A673 (cell line): Measurements from ENCODE around the gene OOSP1.

Experiments
- EZH2 ChIP-seq: fragments of 200-600 bp; sonication (generic); IDR thresholded peaks from 2 replicates; pipeline ENCODE4 v1.6.1; 2017; ENCODE audit warnings: borderline replicate concordance, low read depth, mild to moderate bottlenecking, mixed read lengths, antibody characterized with exemption, low read length; ENCODE audit not compliant: poor library complexity, severe bottlenecking
- TF ChIP-seq, protein P1 (sequence below): fragments of 300-800, 200-600 bp; sonication (generic); conservative IDR thresholded peaks from 2 replicates; pipeline ENCODE4 v1.5.1; 2017; ENCODE audit warnings: low read depth, mild to moderate bottlenecking, antibody characterized with exemption, low read length, moderate library complexity, mixed read lengths

- no peak for TF ChIP-seq EZH2
- TF ChIP-seq, protein P1, sequence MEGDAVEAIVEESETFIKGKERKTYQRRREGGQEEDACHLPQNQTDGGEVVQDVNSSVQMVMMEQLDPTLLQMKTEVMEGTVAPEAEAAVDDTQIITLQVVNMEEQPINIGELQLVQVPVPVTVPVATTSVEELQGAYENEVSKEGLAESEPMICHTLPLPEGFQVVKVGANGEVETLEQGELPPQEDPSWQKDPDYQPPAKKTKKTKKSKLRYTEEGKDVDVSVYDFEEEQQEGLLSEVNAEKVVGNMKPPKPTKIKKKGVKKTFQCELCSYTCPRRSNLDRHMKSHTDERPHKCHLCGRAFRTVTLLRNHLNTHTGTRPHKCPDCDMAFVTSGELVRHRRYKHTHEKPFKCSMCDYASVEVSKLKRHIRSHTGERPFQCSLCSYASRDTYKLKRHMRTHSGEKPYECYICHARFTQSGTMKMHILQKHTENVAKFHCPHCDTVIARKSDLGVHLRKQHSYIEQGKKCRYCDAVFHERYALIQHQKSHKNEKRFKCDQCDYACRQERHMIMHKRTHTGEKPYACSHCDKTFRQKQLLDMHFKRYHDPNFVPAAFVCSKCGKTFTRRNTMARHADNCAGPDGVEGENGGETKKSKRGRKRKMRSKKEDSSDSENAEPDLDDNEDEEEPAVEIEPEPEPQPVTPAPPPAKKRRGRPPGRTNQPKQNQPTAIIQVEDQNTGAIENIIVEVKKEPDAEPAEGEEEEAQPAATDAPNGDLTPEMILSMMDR: no peak
These were observed 30.2 kb downstream of the OOSP1 start for GRCh38 chr11:59968395-59968783.
